Lung (tissue), 12 donors: ENCODE measurements around the gene OR52E2. TPM values are rescaled to one million over a fixed set of nuclear protein-coding genes. Genes with fewer than 3 reads are reported as not detected.

Experiments used
- ATAC-seq: fragments of 200-7000 bp; cut with Tn5 transposase; one replicate; pipeline ENCODE4 v1.9.1; 2020; ENCODE audit warnings: moderate number of reproducible peaks; ENCODE audit not compliant: insufficient read depth, low FRiP score
- DNase-seq, 3 donors: peaks; one replicate each; pipeline ENCODE4 v3.0.0-alpha.2; 2013 to 2017
- H3K27ac ChIP-seq, 2 donors: one replicate each; pipeline ENCODE4 v1.5.1; 2013; ENCODE audit warnings: mild to moderate bottlenecking in 2 of 2, moderate library complexity in 2 of 2, control low read depth in 1 of 2, inconsistent platforms in 1 of 2, low read depth in 1 of 2, low read length in 1 of 2
- H3K27me3 ChIP-seq, 3 donors: one replicate each; pipeline ENCODE4 v1.5.1; 2013; ENCODE audit warnings: low read length in 2 of 3; ENCODE audit not compliant: control insufficient read depth in 3 of 3, insufficient read depth in 3 of 3
- H3K36me3 ChIP-seq, 4 donors: one replicate each; pipeline ENCODE4 v1.5.1; 2013; ENCODE audit warnings: low read length in 4 of 4, mild to moderate bottlenecking in 1 of 4, moderate library complexity in 1 of 4; ENCODE audit not compliant: control insufficient read depth in 4 of 4, insufficient read depth in 4 of 4
- H3K4me1 ChIP-seq, 5 donors: one replicate each; pipeline ENCODE4 v1.5.1; 2013; ENCODE audit warnings: low read length in 5 of 5, mild to moderate bottlenecking in 2 of 5, moderate library complexity in 1 of 5; ENCODE audit not compliant: control insufficient read depth in 5 of 5, insufficient read depth in 5 of 5
- H3K4me3 ChIP-seq: one replicate; pipeline ENCODE4 v1.5.1; 2013; ENCODE audit warnings: mild to moderate bottlenecking, control low read depth, moderate library complexity
- H3K9ac ChIP-seq, 2 donors: one replicate each; pipeline ENCODE4 v1.5.1; 2013; ENCODE audit warnings: low read length in 2 of 2, control low read depth in 1 of 2; ENCODE audit not compliant: insufficient read depth in 1 of 2
- H3K9me3 ChIP-seq, 4 donors: one replicate each; pipeline ENCODE4 v1.5.1; 2013; ENCODE audit warnings: low read length in 3 of 4, mild to moderate bottlenecking in 1 of 4, moderate library complexity in 1 of 4; ENCODE audit not compliant: control insufficient read depth in 4 of 4, insufficient read depth in 3 of 4
- WGBS, 2 donors: extraction: QIAGEN DNeasy Blood & Tissue Kit; methylation state at CpG; one replicate each; pipeline ENCODE4 v1.1.7; 2013; 5-methylcytosine and 5-hydroxymethylcytosine counted together
- polyA plus RNA-seq, 2 donors: library from polyadenylated mRNA; stranded (reverse); fragments of 200-250 nt; gene quantifications; one replicate each; pipeline ENCODE4 v1.2.1, GENCODE V29; 2013
- total RNA-seq, 2 donors: library from RNA; depleted of rRNA in 1 of 2; stranded (reverse); fragments of >200 nt in 1 of 2; gene quantifications; one replicate each; pipeline ENCODE4 v1.2.1, GENCODE V29; 2014 to 2021
- TF ChIP-seq, protein P1 (sequence below): IDR thresholded peaks from 2 replicates; pipeline ENCODE4 v1.5.1; 2012; ENCODE audit warnings: mild to moderate bottlenecking; ENCODE audit errors: control extremely low read depth, extremely low read depth
- donor health status: control.
- donor health status: control.
- donor health status: Bipolar disorder and iron deficiency.
- donor health status: healthy.
- donor health status: DM: yes; HTN: yes; CAD: no.

Gene OR52E2
- total and polyA plus RNA-seq, 4 donors: not detected

DNA sequence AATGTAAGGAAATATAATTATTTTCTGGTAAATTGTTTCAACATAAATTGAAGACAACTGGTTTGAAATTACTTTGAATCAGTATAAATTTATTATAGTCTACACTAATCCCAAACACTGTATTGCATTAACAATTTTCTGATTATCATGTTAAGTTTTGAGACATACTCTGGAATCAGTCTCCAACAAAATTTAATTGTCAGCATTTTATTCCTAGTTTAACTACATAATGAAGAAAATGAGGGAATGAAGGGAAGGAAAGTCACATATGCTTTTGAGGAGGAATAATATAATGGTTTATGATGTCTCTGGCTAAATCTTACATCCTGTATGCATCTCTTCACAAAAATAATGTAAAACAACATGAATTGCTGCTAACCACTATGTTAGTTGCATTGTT is 24.2 kb upstream of the OR52E2 start:
- Histone ChIP-seq H3K27me3 (no peaks in the 10 kb centered on the region), H3K4me3 (no peak overlapping the region), H3K36me3 (no peaks in the 10 kb centered on the region), H3K9ac (no peak overlapping the region), H3K27ac (no peak overlapping the region), H3K9me3 (no peaks in the 10 kb centered on the region), H3K4me1 (no peaks in the 10 kb centered on the region)
- ATAC-seq: no peak
- TF ChIP-seq, protein P1, sequence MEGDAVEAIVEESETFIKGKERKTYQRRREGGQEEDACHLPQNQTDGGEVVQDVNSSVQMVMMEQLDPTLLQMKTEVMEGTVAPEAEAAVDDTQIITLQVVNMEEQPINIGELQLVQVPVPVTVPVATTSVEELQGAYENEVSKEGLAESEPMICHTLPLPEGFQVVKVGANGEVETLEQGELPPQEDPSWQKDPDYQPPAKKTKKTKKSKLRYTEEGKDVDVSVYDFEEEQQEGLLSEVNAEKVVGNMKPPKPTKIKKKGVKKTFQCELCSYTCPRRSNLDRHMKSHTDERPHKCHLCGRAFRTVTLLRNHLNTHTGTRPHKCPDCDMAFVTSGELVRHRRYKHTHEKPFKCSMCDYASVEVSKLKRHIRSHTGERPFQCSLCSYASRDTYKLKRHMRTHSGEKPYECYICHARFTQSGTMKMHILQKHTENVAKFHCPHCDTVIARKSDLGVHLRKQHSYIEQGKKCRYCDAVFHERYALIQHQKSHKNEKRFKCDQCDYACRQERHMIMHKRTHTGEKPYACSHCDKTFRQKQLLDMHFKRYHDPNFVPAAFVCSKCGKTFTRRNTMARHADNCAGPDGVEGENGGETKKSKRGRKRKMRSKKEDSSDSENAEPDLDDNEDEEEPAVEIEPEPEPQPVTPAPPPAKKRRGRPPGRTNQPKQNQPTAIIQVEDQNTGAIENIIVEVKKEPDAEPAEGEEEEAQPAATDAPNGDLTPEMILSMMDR: no peak
- DNase-seq: no peak

GRCh38 chr11:5081405-5081804 is 22.0 kb upstream of the OR52E2 start:
- H3K27ac ChIP-seq: no peak overlapping the region
- no peaks in the 10 kb centered on the region for H3K9me3 ChIP-seq
- H3K4me1 ChIP-seq: no peaks in the 10 kb centered on the region
- H3K9ac ChIP-seq: no peak overlapping the region
- 62 to 82% methylated on average over 2 of the region's 2 CpGs for whole genome bisulfite sequencing, 2 donors
- H3K4me3 ChIP-seq: no peak overlapping the region
- H3K27me3 ChIP-seq: no peaks in the 10 kb centered on the region
- no peak for DNase-seq
- no peaks in the 10 kb centered on the region for H3K36me3 ChIP-seq
- TF ChIP-seq, protein P1: no peak
- no peak for ATAC-seq

DNA sequence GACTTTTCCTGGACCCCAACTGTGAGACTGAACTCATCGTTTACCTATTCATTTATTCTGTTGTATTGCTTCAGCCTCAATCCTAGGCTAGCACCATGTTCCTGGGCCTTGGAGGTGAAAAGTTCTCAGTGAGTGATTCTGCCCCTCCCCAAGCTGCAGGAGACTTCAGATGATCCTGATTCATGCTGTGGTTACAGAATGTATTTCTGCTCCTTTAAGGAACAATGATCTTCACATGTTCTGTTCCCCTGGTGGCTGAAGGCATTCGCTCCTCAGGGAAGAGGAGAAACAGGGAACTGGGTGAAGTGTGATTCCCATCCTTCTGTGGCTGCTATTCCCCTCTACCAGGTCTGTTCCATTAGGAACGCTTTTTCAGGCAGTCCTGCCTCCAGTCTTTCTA is 12.4 kb upstream of the OR52E2 start:
- Histone ChIP-seq H3K4me1 (no peaks in the 10 kb centered on the region), H3K27me3 (no peaks in the 10 kb centered on the region), H3K9ac (no peak overlapping the region), H3K4me3 (no peak overlapping the region), H3K36me3 (no peaks in the 10 kb centered on the region), H3K27ac (no peak overlapping the region), H3K9me3 (no peaks in the 10 kb centered on the region)
- ATAC-seq (no peak), DNase-seq (no peak)
- TF ChIP-seq, protein P1: no peak
- WGBS, 2 donors: 58 to 83% methylated on average over 3 of the region's 3 CpGs

GRCh38 chr11:5069272-5069671 is 9.8 kb upstream of the OR52E2 start, which contains the start of gene OR52E1:
OR52E1 (plus strand) TSS chr11:5069572.
- H3K27ac ChIP-seq: no peak within 1 kb of the TSS
- DNase-seq (no peak), ATAC-seq (no peak)
- 62 to 72% methylated on average over 3 of the region's 3 CpGs for whole genome bisulfite sequencing, 2 donors
- TF ChIP-seq, protein P1: no peak
- H3K27me3 ChIP-seq: no peaks in the 10 kb centered on the region
- H3K4me1 ChIP-seq: no peaks in the 10 kb centered on the region
- H3K36me3 ChIP-seq: no peaks in the 10 kb centered on the region
- H3K9ac ChIP-seq: no peak within 1 kb of the TSS
- no peak within 1 kb of the TSS for H3K4me3 ChIP-seq
- no peaks in the 10 kb centered on the region for H3K9me3 ChIP-seq
